Measurements from ENCODE around the gene PSME1. TPM values are rescaled to one million over a fixed set of nuclear protein-coding genes. Genes with fewer than 3 reads are reported as not detected.

PSME1 gene
- total and polyA plus RNA-seq, 2 of the 13 experiments (the other 11 are each of a cell fraction or from before 2014, with no cell fraction given) = 159 to 608 TPM

DNA sequence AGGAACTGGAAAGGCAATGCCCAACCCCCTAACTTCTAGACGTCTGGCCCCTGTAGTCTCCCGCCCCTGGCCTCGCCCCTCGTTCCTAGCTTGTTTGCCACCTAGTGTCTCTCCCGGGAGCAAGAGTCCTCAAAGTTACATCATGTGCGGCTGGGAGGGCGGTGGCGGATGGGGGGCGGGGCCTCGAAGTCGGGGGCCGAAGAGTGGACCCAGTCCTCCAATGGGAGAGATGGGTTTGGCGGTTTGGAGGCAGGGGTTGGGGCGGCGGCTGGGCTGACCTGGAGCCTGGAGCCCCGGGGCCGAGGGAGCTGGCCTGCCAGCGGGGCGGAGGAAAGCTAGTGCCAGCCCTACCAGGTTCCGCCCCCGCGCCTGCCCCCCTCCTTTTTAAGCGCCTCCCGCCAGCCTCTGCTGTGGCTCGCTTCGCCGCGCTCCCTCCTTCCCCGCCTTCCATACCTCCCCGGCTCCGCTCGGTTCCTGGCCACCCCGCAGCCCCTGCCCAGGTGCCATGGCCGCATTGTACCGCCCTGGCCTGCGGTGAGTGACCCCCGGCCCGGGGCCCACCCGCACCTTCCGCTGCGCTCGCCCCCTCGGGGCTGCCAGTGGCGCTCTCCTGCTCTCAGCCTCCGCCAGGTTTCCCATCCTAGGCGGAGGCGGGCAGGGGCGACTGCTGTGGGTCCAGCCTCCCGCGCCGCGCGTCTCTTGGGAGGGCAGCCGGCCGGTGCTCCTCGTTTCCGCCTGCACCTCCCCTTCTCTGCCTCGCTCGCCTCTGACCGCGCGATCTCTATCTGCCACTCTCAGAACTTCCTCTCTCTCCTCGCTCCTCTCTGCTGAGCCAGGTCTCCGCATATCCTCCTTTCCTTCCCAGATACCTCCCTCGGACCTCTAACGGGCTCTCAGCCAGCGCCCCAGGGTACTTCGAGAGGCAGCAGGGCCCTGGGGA lies 41.8 kb upstream of the PSME1 start, which contains the start of gene PCK2 (continued):
- TF ChIP-seq STAT5B (CRISPR knock-in tag; IDR thresholded peaks at IDR 0.05) (peak; percentile 98), MAFG (CRISPR knock-in tag; IDR thresholded peaks at IDR 0.05) (no peak), GATA4 (IDR thresholded peaks at IDR 0.05; ENCODE audit: borderline replicate concordance, low read depth) (peak; percentile 97), ZNF224 (CRISPR knock-in tag; IDR thresholded peaks at IDR 0.05) (no peak), TAF1 (CRISPR knock-in tag; IDR thresholded peaks at IDR 0.05) (peak; percentile 100), ZNF629 (CRISPR knock-in tag; conservative IDR thresholded peaks at IDR 0.05) (peak; percentile 58), ATRX (CRISPR knock-in tag; IDR thresholded peaks at IDR 0.05; ENCODE audit: borderline replicate concordance) (peak; percentile 19), SMAD3 (CRISPR knock-in tag; IDR thresholded peaks at IDR 0.05) (peak; percentile 90; the same call in 1 of the 2 replicates), SMAD9 (CRISPR knock-in tag; IDR thresholded peaks at IDR 0.05) (peak; percentile 25; the same call in 1 of the 2 replicates), GZF1 (CRISPR knock-in tag; IDR thresholded peaks at IDR 0.05) (peak; percentile 94), MYC (CRISPR knock-in tag; IDR thresholded peaks at IDR 0.05; ENCODE audit: borderline replicate concordance) (peak; percentile 94), ZNF598 (CRISPR knock-in tag; IDR thresholded peaks at IDR 0.05; ENCODE audit: borderline replicate concordance) (0 out of 2 replicates have a peak, but pooled peaks have one; percentile 23), HNRNPLL (IDR thresholded peaks at IDR 0.05; ENCODE audit: low read depth, low read length, poor library complexity, severe bottlenecking) (peak; percentile 82), ZNF792 (CRISPR knock-in tag; IDR thresholded peaks at IDR 0.05) (peak; percentile 97)
- TF ChIP-seq, protein P1, sequence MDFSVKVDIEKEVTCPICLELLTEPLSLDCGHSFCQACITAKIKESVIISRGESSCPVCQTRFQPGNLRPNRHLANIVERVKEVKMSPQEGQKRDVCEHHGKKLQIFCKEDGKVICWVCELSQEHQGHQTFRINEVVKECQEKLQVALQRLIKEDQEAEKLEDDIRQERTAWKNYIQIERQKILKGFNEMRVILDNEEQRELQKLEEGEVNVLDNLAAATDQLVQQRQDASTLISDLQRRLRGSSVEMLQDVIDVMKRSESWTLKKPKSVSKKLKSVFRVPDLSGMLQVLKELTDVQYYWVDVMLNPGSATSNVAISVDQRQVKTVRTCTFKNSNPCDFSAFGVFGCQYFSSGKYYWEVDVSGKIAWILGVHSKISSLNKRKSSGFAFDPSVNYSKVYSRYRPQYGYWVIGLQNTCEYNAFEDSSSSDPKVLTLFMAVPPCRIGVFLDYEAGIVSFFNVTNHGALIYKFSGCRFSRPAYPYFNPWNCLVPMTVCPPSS (IDR thresholded peaks at IDR 0.05) = no peak
- TF ChIP-seq, protein P2, sequence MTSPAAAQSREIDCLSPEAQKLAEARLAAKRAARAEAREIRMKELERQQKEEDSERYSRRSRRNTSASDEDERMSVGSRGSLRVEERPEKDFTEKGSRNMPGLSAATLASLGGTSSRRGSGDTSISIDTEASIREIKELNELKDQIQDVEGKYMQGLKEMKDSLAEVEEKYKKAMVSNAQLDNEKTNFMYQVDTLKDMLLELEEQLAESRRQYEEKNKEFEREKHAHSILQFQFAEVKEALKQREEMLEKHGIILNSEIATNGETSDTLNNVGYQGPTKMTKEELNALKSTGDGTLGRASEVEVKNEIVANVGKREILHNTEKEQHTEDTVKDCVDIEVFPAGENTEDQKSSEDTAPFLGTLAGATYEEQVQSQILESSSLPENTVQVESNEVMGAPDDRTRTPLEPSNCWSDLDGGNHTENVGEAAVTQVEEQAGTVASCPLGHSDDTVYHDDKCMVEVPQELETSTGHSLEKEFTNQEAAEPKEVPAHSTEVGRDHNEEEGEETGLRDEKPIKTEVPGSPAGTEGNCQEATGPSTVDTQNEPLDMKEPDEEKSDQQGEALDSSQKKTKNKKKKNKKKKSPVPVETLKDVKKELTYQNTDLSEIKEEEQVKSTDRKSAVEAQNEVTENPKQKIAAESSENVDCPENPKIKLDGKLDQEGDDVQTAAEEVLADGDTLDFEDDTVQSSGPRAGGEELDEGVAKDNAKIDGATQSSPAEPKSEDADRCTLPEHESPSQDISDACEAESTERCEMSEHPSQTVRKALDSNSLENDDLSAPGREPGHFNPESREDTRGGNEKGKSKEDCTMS (CRISPR knock-in tag; conservative IDR thresholded peaks at IDR 0.05) = no peak
- TF ChIP-seq, protein P3, sequence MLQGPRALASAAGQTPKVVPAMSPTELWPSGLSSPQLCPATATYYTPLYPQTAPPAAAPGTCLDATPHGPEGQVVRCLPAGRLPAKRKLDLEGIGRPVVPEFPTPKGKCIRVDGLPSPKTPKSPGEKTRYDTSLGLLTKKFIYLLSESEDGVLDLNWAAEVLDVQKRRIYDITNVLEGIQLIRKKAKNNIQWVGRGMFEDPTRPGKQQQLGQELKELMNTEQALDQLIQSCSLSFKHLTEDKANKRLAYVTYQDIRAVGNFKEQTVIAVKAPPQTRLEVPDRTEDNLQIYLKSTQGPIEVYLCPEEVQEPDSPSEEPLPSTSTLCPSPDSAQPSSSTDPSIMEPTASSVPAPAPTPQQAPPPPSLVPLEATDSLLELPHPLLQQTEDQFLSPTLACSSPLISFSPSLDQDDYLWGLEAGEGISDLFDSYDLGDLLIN (CRISPR knock-in tag; IDR thresholded peaks at IDR 0.05; ENCODE audit: borderline replicate concordance) = peak; percentile 81; the same call in 1 of the 2 replicates
- TF ChIP-seq, protein P4, sequence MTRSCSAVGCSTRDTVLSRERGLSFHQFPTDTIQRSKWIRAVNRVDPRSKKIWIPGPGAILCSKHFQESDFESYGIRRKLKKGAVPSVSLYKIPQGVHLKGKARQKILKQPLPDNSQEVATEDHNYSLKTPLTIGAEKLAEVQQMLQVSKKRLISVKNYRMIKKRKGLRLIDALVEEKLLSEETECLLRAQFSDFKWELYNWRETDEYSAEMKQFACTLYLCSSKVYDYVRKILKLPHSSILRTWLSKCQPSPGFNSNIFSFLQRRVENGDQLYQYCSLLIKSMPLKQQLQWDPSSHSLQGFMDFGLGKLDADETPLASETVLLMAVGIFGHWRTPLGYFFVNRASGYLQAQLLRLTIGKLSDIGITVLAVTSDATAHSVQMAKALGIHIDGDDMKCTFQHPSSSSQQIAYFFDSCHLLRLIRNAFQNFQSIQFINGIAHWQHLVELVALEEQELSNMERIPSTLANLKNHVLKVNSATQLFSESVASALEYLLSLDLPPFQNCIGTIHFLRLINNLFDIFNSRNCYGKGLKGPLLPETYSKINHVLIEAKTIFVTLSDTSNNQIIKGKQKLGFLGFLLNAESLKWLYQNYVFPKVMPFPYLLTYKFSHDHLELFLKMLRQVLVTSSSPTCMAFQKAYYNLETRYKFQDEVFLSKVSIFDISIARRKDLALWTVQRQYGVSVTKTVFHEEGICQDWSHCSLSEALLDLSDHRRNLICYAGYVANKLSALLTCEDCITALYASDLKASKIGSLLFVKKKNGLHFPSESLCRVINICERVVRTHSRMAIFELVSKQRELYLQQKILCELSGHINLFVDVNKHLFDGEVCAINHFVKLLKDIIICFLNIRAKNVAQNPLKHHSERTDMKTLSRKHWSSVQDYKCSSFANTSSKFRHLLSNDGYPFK (CRISPR knock-in tag; IDR thresholded peaks at IDR 0.05; ENCODE audit: borderline replicate concordance) = peak; percentile 59

Data from HepG2 (cell line).